GM19324 (cell line): ENCODE data around the gene RYR2.

ENCODE experiments used
- ATAC-seq: cut with Tn5 transposase; IDR thresholded peaks from one replicate; pipeline ENCODE4 v1.9.1; 2021; ENCODE audit warnings: mild to moderate bottlenecking, moderate library complexity; ENCODE audit not compliant: unreplicated experiment, low FRiP score

The RYR2 gene

GRCh38 chr1:237029850-237030535 lies 12.0 kb upstream of the RYR2 start:
- ATAC-seq: no peak

GRCh38 chr1:237031480-237031879 lies 10.5 kb upstream of the RYR2 start:
- no peak for ATAC-seq

DNA sequence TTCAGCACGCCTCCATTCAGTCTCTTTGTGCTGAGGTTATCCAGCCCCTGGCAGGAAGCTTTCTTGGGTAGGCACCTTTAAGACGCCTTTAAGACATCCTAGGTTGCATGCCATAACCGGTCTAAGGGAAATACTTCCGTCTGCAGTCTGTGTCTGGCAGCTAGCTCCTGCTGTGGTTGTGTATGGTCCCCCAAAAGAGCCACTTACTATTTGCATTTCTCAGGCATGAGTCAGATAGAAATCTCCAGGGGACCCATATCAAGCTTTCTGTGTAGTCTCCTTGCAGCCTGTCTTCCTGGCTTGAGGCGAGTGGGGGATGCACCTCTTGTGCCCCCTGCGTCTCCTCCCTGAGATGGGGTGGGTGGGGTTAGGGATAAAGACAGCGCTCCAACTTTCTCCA lies 10.0 kb upstream of the RYR2 start:
- peak; percentile 68 for ATAC-seq

GRCh38 chr1:237033061-237033460 lies 8.9 kb upstream of the RYR2 start:
- ATAC-seq: no peak

GRCh38 chr1:237033804-237034203 lies 8.2 kb upstream of the RYR2 start:
- no peak for ATAC-seq

DNA sequence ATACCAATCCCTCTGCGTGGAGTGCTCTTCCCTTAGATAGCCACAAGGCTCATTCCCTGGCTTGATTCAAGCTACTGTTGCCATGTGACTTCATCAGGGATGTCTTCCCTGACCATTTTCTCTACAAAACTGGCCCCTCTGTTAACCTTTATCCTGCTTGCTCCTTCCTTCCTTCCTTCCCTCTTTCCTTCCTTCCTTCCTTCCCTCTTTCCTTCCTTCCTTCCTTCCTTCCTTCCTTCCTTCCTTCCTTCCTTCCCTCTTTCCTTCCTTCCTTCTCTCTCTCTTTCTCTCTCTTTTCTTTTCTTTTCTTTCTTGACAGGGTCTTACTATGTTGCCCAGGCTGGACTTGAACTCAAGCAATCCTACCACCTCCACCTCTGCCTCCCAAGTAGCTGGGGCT lies 6.2 kb upstream of the RYR2 start:
- ATAC-seq: no peak

- no peak for ATAC-seq
Measured at GRCh38 chr1:237038211-237038610, 3.8 kb upstream of the RYR2 start.

DNA sequence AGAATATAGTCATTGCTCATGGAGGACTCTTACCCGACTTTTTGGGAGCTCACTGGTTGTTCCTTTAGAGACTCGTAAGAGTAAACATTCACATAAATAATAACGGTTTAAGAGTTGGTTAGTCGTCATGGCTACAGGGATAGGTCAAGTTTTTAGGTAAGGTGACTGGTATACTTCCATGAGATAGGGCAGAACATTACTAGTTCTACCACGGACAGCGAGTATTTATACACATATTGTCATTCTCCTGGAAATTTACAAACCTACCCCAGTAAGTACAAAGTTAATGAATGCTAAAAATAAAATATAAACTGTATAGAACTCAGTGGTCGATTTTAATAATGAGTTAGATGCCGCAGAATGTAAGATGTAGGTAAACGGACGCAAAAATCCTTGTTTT lies 1.2 kb upstream of the RYR2 start:
- ATAC-seq: no peak

- ATAC-seq: no peak
Measured at GRCh38 chr1:237041461-237041794, 556 bp upstream of the RYR2 start.

DNA sequence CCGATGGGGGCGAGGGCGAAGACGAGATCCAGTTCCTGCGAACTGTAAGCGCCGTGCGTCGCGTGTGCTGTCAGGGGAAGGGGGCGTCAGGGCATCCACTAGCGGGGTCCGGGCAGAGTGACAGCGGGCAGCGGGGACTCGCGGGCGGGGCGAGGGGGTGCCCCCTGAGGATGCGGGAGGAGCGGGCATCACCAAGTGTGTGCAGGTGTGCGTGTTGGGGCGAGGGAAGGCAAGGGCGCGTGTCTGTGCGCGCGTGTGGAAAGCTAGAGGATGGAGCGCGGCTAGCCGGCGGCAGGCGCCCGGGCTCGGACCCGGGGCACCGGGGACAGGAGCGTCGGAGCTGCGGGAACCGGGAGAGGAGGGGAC lies 525 bp downstream of the RYR2 start:
- ATAC-seq: no peak

DNA sequence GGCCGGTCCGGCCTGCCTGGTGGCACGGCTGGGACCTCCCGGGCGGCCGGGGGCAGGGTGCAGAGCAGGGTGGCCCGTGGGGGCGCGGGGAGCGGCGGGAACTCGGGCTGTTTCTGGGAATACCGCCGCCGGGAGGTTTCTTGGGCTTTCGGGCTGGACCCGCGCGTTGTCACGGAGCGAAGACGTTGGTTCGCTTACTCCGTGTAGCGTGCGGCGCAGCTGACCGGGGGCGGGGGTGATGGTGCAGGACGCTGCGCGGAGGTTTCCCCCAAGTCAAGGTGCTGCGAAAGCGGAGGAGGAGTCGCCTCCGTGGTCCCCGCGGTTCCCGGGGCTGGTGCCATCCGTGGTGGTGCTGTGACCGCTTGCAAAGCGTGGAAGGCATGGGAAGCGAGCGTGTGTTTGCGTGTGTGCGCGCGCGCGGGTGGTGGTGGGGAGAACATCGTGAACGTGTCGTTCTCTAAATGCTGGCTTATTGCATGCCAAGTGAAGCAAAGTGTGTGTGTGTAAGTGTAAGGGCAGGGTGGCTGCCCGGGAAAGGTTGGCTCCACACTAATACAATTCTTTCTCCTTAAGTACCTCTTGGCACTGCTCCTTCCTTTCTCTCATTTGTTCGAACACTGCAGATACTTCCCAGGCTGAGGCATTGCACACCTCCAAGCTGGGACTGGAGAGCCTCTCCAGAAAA lies 1.1 kb downstream of the RYR2 start:
- no peak for ATAC-seq

GRCh38 chr1:237043846-237044636 lies 2.1 kb downstream of the RYR2 start:
- ATAC-seq: no peak

DNA sequence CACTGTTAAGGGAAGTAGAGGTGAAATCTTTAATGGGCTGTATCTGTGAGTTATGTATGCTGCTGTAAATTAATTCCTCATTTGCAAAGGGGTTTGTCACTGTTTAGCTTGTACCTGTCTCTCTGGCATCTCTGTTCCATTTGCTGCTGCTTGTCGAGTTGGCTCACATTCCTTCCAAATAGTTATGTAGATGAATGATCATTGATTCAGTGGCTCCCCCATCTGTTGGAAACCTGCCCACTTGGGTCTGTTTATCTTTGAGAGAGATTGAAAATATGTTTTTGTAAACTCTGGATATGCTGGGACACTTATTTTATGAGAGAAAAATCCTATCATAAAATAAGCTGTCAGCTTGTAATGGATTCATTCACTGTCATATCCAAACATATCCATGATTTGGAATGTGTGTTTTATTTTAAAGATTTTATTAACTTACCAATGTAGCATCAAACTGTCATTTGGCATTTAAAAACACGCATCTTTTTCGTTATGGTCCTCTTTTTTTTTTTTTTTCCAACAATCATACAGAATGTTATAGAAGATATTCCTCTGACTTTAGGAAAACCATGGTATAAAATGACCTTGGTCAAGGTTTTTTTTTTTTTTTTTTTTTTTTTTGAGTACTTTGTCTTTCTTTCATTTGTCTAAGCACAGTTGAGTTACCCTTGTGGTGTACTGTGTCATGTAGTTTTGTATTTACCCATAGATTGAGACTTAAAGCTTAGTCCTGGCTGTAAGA lies 3.5 kb downstream of the RYR2 start:
- ATAC-seq: no peak

DNA sequence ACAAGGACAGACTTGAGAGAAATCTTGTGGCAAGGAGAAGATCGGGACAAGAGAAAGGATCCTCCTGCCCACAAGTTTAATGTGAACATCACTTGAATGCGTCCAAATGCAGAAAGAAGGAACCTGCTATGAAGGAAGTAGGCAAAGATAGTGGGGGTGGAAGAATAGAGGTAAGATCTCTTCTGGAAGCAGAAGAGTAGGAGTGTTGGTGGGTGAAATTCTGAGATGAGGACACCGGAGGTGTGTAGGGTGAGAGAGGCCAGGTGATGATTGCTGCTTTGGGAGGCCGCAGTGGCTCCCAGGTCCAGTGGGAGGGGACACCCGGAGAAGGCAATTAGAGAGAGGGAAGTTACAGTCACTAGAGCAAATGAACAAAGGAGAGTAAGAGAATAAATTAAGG lies 6.8 kb downstream of the RYR2 start:
- no peak for ATAC-seq

GRCh38 chr1:237050185-237050584 lies 8.2 kb downstream of the RYR2 start:
- ATAC-seq: no peak

DNA sequence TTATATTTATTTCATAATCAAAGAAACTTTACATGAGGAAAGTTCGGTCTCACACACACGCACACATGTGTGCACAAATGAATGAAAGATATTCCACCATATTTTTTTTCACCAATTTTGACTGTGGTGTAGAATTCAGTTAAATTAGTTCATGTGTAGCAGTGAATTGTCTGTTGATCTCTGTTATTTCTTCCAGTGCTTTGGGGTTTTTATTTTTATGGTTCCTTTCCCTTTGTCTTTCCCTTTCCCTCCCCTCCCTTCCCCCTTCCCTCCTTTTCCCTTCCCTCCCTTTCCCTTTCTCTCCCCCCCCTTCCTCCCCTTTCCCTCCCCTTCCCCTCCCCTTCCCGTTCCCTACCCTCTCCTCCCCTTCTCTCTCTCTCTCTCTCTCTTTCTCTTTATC lies 8.9 kb downstream of the RYR2 start:
- ATAC-seq: no peak

- ATAC-seq: no peak
Measured at GRCh38 chr1:237054313-237054712, 12.3 kb downstream of the RYR2 start.

DNA sequence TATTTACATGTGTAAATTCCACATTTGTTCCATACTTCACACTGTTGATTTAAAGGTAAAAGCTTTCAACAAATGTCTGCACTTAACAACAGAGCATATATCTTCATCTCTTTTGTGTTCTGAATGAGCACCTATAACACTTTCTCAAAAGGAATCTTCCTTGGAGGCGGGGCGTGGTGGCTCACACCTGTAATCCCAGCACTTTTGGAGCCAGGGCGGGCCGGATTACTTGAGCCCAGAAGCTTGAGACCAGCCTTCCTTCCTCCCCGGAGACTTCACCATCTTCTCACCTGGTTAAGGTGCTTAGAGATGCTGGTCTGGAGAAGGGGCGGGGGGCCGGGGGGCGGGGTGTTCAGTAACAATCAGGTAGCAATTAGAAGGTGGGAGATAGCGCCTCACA lies 16.5 kb downstream of the RYR2 start:
- no peak for ATAC-seq

- ATAC-seq: no peak
Measured at GRCh38 chr1:237059244-237059643, 17.3 kb downstream of the RYR2 start.

- ATAC-seq: no peak
Measured at GRCh38 chr1:237062976-237063375, 21.0 kb downstream of the RYR2 start.

DNA sequence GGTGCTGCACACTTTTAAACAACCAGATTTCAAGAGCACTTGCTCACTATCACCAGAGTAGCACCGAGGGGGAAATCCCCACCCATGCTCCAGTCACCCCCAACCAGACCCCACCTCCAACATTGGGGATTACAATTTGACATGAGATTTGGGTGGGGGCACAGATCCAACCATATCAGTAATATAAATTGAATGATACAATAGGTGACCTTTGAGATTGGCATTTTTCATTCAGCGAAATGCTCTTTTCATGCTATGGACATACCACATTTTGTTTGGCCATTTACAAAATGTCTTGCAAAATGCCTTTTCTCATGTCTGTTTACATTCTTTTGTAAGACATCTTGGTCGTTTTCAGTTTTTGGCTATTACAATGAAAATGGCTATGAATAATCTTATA lies 23.9 kb downstream of the RYR2 start:
- ATAC-seq: no peak
